HEK293 (cell line): ENCODE results near the gene COA5.

Source experiments
- CTCF ChIA-PET: fragments of 350-600 bp; formaldehyde crosslinking; extraction: SDS; loops from one replicate; lab custom pipeline; 2021; ENCODE audit warnings: antibody characterized with exemption; lab: Yijun Ruan, JAX
- POLR2A ChIA-PET: fragments of 300-600 bp; formaldehyde crosslinking; extraction: SDS; loops from one replicate; lab custom pipeline; 2020; ENCODE audit warnings: antibody characterized with exemption, inconsistent platforms; lab: Yijun Ruan, JAX
- H3K27ac ChIP-seq: fragments of 200-500 bp; sonication (Bioruptor generic); 2 replicates; pipeline ENCODE4 v1.5.1; 2014; ENCODE audit warnings: low read depth, low read length, control low read depth, inconsistent platforms; ENCODE audit errors: extremely low read depth
- H3K36me3 ChIP-seq, 2 experiments: fragments of 200-500 bp in 1 of 2; sonication (Bioruptor generic) in 1 of 2; 1 replicate in 1 of 2; 2 replicates in 1 of 2; pipeline ENCODE4 v1.5.1; 2014 to 2017; ENCODE audit warnings: inconsistent platforms in 2 of 2, low read length in 2 of 2; ENCODE audit not compliant: control insufficient read depth in 2 of 2, insufficient read depth in 1 of 2
- H3K4me1 ChIP-seq: fragments of 200-500 bp; sonication (Bioruptor generic); 2 replicates; pipeline ENCODE4 v1.5.1; 2014; ENCODE audit warnings: mild to moderate bottlenecking, low read length, inconsistent platforms; ENCODE audit not compliant: control insufficient read depth, insufficient read depth
- H3K4me3 ChIP-seq: 2 replicates; pipeline ENCODE4 v1.5.1; 2011; ENCODE audit warnings: low read depth, mild to moderate bottlenecking, control low read depth, low read length, moderate library complexity
- H3K9me3 ChIP-seq: fragments of 200-500 bp; sonication (Bioruptor generic); 2 replicates; pipeline ENCODE4 v1.5.1; 2014; ENCODE audit warnings: low read depth, low read length, inconsistent platforms; ENCODE audit not compliant: control insufficient read depth, insufficient read depth
- GFI1B ChIP-seq: fragments of 450-650 bp; formaldehyde crosslinking; IDR thresholded peaks from 2 replicates; pipeline ENCODE4 v1.5.1; 2016; ENCODE audit warnings: missing biosample characterization, missing genetic modification characterization
- GLI2 ChIP-seq: fragments of 450-650 bp; formaldehyde crosslinking; IDR thresholded peaks from 2 replicates; pipeline ENCODE4; 2017; ENCODE audit warnings: missing biosample characterization, missing genetic modification characterization, low read depth, borderline replicate concordance
- GLIS2 ChIP-seq: fragments of 450-650 bp; formaldehyde crosslinking; IDR thresholded peaks from 2 replicates; pipeline ENCODE4 v1.5.1; 2016; ENCODE audit warnings: missing biosample characterization, missing genetic modification characterization
- KLF8 ChIP-seq: fragments of 450-650 bp; formaldehyde crosslinking; IDR thresholded peaks from 2 replicates; pipeline ENCODE4 v1.5.1; 2016; ENCODE audit warnings: missing biosample characterization, missing genetic modification characterization
- KLF9 ChIP-seq: fragments of 450-650 bp; formaldehyde crosslinking; IDR thresholded peaks from 2 replicates; pipeline ENCODE4 v1.5.1; 2016; ENCODE audit warnings: missing biosample characterization, missing genetic modification characterization, low read depth
- YY1 ChIP-seq: fragments of 450-650 bp; formaldehyde crosslinking; IDR thresholded peaks from 2 replicates; pipeline ENCODE4 v1.5.1; 2018; ENCODE audit warnings: missing biosample characterization, missing genetic modification characterization
- ZBTB17 ChIP-seq: fragments of 450-650 bp; formaldehyde crosslinking; IDR thresholded peaks from 2 replicates; pipeline ENCODE4 v1.5.1; 2016; ENCODE audit warnings: missing biosample characterization, missing genetic modification characterization
- ZFP3 ChIP-seq: fragments of 450-650 bp; formaldehyde crosslinking; IDR thresholded peaks from 2 replicates; pipeline ENCODE4 v1.5.1; 2016; ENCODE audit warnings: low read depth, missing biosample characterization, missing genetic modification characterization
- ZNF16 ChIP-seq: fragments of 450-650 bp; formaldehyde crosslinking; IDR thresholded peaks from 2 replicates; pipeline ENCODE4 v1.5.1; 2016; ENCODE audit warnings: low read depth, missing biosample characterization, missing genetic modification characterization
- ZNF311 ChIP-seq: fragments of 450-650 bp; formaldehyde crosslinking; IDR thresholded peaks from 2 replicates; pipeline ENCODE4 v1.5.1; 2017; ENCODE audit warnings: missing biosample characterization, missing genetic modification characterization, borderline replicate concordance
- ZNF366 ChIP-seq: fragments of 450-650 bp; formaldehyde crosslinking; conservative IDR thresholded peaks from 2 replicates; pipeline ENCODE4 v1.5.1; 2016; ENCODE audit warnings: missing biosample characterization, missing genetic modification characterization
- ZNF426 ChIP-seq: fragments of 450-650 bp; formaldehyde crosslinking; IDR thresholded peaks from 2 replicates; pipeline ENCODE4 v1.5.1; 2017; ENCODE audit warnings: missing biosample characterization, missing genetic modification characterization, mild to moderate bottlenecking, inconsistent platforms, moderate library complexity
- ZNF433 ChIP-seq: fragments of 450-650 bp; formaldehyde crosslinking; IDR thresholded peaks from 2 replicates; pipeline ENCODE4 v1.5.1; 2016; ENCODE audit warnings: missing biosample characterization, missing genetic modification characterization, low read depth
- ZNF473 ChIP-seq: fragments of 450-650 bp; formaldehyde crosslinking; IDR thresholded peaks from 2 replicates; pipeline ENCODE4 v1.5.1; 2017; ENCODE audit warnings: missing biosample characterization, missing genetic modification characterization
- ZNF48 ChIP-seq: fragments of 450-650 bp; formaldehyde crosslinking; IDR thresholded peaks from 2 replicates; pipeline ENCODE4 v1.5.1; 2016; ENCODE audit warnings: missing biosample characterization, missing genetic modification characterization
- ZNF629 ChIP-seq: fragments of 450-650 bp; formaldehyde crosslinking; IDR thresholded peaks from 2 replicates; pipeline ENCODE4 v1.5.1; 2017; ENCODE audit warnings: missing biosample characterization, missing genetic modification characterization
- ZNF670 ChIP-seq: fragments of 450-650 bp; formaldehyde crosslinking; IDR thresholded peaks from 2 replicates; pipeline ENCODE4 v1.5.1; 2016; ENCODE audit warnings: missing biosample characterization, missing genetic modification characterization, low read depth
- ZNF747 ChIP-seq: fragments of 450-650 bp; formaldehyde crosslinking; IDR thresholded peaks from 2 replicates; pipeline ENCODE4 v1.5.1; 2016; ENCODE audit warnings: missing biosample characterization, missing genetic modification characterization
- ZNF777 ChIP-seq: fragments of 450-650 bp; formaldehyde crosslinking; IDR thresholded peaks from 2 replicates; pipeline ENCODE4 v1.5.1; 2017; ENCODE audit warnings: missing biosample characterization, missing genetic modification characterization, borderline replicate concordance
- ZSCAN16 ChIP-seq: fragments of 450-650 bp; formaldehyde crosslinking; IDR thresholded peaks from 2 replicates; pipeline ENCODE4 v1.5.1; 2016; ENCODE audit warnings: missing biosample characterization, missing genetic modification characterization
- ZSCAN30 ChIP-seq: fragments of 450-650 bp; IDR thresholded peaks from 2 replicates; pipeline ENCODE4 v1.5.1; 2018; ENCODE audit warnings: missing biosample characterization, mild to moderate bottlenecking, missing genetic modification characterization, moderate library complexity
- TF ChIP-seq, protein P1 (sequence below): fragments of 450-650 bp; formaldehyde crosslinking; conservative IDR thresholded peaks from 2 replicates; pipeline ENCODE4 v1.5.1; 2016; ENCODE audit warnings: low read depth, missing biosample characterization, missing genetic modification characterization
- TF ChIP-seq, protein P2 (sequence below): fragments of 450-650 bp; formaldehyde crosslinking; IDR thresholded peaks from 2 replicates; pipeline ENCODE4 v1.5.1; 2017; ENCODE audit warnings: missing biosample characterization, missing genetic modification characterization
- TF ChIP-seq, protein P3 (sequence below): fragments of 450-650 bp; formaldehyde crosslinking; IDR thresholded peaks from 2 replicates; pipeline ENCODE4 v1.5.1; 2016; ENCODE audit warnings: missing biosample characterization, missing genetic modification characterization

Gene COA5

DNA sequence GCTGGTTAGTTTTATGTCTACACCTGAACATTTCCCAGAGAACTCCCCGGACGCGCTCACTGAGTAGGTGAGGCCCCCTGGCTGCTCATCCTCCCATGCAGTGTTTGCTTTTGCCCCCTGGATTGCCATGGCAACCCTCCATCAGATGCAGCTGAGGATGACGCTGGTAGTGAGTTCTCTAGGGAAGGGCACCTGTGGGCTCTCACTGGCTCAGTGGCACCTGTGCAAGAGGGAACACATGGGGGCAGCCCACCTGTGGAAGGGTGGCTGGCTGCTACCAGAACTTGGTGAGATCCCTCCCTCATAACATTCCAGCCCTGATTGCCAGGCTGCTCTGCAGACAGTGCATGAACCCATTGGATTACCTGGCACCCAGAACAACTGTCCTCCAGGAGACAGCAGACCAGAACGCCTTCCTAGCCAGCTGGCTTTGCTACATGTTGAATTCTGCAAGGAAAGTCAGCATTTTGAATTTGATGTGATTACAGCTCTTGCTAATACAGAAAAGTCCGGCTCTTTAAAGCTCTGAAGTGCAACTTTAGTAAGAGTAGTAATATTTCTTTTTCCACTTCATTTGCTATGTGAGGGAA is 21.7 kb downstream of the COA5 start (continued):
- no peak for TF ChIP-seq ZNF426 (tag by site-specific recombination)
- TF ChIP-seq KLF9 (tag by site-specific recombination) = no peak
- TF ChIP-seq GLI2 (tag by site-specific recombination) = no peak
- no peak for TF ChIP-seq ZNF670
- TF ChIP-seq ZFP3 (tag by site-specific recombination) = no peak

DNA sequence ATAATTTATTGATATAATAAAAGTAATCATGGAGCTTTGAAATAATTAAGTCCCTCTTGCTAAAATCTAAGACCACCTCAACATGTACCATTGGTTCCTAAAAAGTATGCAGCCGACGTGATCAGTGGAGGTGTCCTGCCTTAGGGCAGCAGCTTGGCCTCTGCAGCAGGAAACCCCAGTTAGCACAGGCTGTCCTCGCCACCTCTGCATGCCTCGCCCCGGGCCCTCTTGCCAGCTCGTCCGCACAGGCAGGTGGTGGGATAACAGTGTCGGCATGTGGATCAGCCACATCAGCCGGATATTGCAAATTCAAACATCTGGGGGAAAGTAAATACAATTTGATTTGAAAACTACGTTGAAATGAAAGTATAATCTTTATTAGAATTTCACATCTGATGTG is 22.9 kb downstream of the COA5 start:
- CTCF ChIA-PET = interaction anchor here (1.1 to 2.6 kb wide), 2 partner anchors 11 to 17 kb away, joined by 4 to 11 read pairs; no protein-coding TSS in a partner anchor
- Histone ChIP-seq H3K4me1 (no peaks in the 10 kb centered on the region; the same call in 1 of the 2 replicates), H3K9me3 (no peaks in the 10 kb centered on the region), H3K4me3 (no peak overlapping the region)
- POLR2A ChIA-PET = no interaction called here
- no peak for TF ChIP-seq ZNF777 (tag by site-specific recombination)
- no peak for TF ChIP-seq GFI1B
- TF ChIP-seq GLIS2 (tag by site-specific recombination) = no peak
- TF ChIP-seq ZSCAN16 = no peak
- TF ChIP-seq ZNF366 (tag by site-specific recombination) = no peak
- TF ChIP-seq, protein P1, sequence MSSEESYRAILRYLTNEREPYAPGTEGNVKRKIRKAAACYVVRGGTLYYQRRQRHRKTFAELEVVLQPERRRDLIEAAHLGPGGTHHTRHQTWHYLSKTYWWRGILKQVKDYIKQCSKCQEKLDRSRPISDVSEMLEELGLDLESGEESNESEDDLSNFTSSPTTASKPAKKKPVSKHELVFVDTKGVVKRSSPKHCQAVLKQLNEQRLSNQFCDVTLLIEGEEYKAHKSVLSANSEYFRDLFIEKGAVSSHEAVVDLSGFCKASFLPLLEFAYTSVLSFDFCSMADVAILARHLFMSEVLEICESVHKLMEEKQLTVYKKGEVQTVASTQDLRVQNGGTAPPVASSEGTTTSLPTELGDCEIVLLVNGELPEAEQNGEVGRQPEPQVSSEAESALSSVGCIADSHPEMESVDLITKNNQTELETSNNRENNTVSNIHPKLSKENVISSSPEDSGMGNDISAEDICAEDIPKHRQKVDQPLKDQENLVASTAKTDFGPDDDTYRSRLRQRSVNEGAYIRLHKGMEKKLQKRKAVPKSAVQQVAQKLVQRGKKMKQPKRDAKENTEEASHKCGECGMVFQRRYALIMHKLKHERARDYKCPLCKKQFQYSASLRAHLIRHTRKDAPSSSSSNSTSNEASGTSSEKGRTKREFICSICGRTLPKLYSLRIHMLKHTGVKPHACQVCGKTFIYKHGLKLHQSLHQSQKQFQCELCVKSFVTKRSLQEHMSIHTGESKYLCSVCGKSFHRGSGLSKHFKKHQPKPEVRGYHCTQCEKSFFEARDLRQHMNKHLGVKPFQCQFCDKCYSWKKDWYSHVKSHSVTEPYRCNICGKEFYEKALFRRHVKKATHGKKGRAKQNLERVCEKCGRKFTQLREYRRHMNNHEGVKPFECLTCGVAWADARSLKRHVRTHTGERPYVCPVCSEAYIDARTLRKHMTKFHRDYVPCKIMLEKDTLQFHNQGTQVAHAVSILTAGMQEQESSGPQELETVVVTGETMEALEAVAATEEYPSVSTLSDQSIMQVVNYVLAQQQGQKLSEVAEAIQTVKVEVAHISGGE = no peak
- no peak for TF ChIP-seq ZNF311
- no peak for TF ChIP-seq ZNF433 (tag by site-specific recombination)
- TF ChIP-seq ZSCAN30 = no peak
- TF ChIP-seq, protein P2, sequence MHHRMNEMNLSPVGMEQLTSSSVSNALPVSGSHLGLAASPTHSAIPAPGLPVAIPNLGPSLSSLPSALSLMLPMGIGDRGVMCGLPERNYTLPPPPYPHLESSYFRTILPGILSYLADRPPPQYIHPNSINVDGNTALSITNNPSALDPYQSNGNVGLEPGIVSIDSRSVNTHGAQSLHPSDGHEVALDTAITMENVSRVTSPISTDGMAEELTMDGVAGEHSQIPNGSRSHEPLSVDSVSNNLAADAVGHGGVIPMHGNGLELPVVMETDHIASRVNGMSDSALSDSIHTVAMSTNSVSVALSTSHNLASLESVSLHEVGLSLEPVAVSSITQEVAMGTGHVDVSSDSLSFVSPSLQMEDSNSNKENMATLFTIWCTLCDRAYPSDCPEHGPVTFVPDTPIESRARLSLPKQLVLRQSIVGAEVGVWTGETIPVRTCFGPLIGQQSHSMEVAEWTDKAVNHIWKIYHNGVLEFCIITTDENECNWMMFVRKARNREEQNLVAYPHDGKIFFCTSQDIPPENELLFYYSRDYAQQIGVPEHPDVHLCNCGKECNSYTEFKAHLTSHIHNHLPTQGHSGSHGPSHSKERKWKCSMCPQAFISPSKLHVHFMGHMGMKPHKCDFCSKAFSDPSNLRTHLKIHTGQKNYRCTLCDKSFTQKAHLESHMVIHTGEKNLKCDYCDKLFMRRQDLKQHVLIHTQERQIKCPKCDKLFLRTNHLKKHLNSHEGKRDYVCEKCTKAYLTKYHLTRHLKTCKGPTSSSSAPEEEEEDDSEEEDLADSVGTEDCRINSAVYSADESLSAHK (tag by site-specific recombination) = no peak
- TF ChIP-seq ZNF16 = no peak
- TF ChIP-seq ZNF629 (tag by site-specific recombination) = no peak
- no peak for TF ChIP-seq KLF8 (tag by site-specific recombination)
- TF ChIP-seq, protein P3, sequence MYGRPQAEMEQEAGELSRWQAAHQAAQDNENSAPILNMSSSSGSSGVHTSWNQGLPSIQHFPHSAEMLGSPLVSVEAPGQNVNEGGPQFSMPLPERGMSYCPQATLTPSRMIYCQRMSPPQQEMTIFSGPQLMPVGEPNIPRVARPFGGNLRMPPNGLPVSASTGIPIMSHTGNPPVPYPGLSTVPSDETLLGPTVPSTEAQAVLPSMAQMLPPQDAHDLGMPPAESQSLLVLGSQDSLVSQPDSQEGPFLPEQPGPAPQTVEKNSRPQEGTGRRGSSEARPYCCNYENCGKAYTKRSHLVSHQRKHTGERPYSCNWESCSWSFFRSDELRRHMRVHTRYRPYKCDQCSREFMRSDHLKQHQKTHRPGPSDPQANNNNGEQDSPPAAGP = no peak
- no peak for TF ChIP-seq ZNF747 (tag by site-specific recombination)
- no peak for TF ChIP-seq YY1 (tag by site-specific recombination)
- TF ChIP-seq ZNF48 (tag by site-specific recombination) = no peak
- no peak for TF ChIP-seq ZBTB17 (tag by site-specific recombination)
- TF ChIP-seq ZNF473 (tag by site-specific recombination) = no peak
- TF ChIP-seq, all 188 proteins: peak for 0
- Histone ChIP-seq H3K36me3 (peaks cover 4 to 38% of the 10 kb centered on the region in 2 experiments; a peak in 2 of 3 replicates), H3K27ac (no peak overlapping the region)
